ENCODE results near the gene VAV2. TPM values are rescaled to one million over a fixed set of nuclear protein-coding genes. Genes with fewer than 3 reads are reported as not detected.

Gene VAV2
- total and polyA plus RNA-seq, 4 donors: 13.0 to 28.2 (median 16.3) TPM

DNA sequence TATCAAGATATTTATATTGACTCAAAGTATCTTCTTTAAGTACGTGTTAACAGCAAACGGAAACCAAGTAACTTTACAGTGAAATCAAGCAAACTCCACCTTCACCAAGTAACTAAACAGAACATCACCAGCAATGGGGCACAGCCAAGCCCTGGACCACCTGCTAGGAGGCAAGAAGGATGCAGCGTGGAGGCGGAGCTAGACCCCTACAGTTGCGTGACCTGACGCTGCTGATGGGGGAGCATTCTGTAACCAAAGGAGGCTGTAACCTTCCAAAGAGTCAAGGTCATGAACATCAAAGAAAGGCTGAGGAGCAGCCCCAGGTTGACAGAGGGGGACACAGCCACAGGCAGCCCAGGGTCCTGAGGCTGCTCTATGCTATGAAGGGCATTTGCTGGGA, 6.1 kb downstream of the VAV2 start:
- Histone ChIP-seq H3K27me3 (ENCODE audit: control insufficient read depth in 3 of 3, insufficient read depth in 3 of 3, low read length in 2 of 3) (no peaks in the 10 kb centered on the region), H3K36me3 (ENCODE audit: control insufficient read depth in 4 of 4, insufficient read depth in 4 of 4, low read length in 4 of 4) (peaks cover 0 to 2% (median 0%) of the 10 kb centered on the region in 4 donors), H3K27ac (ENCODE audit: low read depth in 1 of 2, low read length in 1 of 2) (no peak overlapping the region), H3K4me3 (no peak overlapping the region), H3K9ac (ENCODE audit: insufficient read depth in 1 of 2, low read length in 2 of 2) (no peak overlapping the region), H3K9me3 (ENCODE audit: control insufficient read depth in 4 of 4, insufficient read depth in 3 of 4, low read length in 3 of 4) (no peaks in the 10 kb centered on the region), H3K4me1 (ENCODE audit: control insufficient read depth in 5 of 5, insufficient read depth in 5 of 5, low read length in 5 of 5) (peaks cover 0 to 25% (median 11%) of the 10 kb centered on the region in 5 donors)
- no peak for ATAC-seq (ENCODE audit: insufficient read depth, low FRiP score)
- DNase-seq: no peak
- 78 to 91% methylated on average over 6 of the region's 6 CpGs for WGBS, 2 donors
- TF ChIP-seq, protein P1, sequence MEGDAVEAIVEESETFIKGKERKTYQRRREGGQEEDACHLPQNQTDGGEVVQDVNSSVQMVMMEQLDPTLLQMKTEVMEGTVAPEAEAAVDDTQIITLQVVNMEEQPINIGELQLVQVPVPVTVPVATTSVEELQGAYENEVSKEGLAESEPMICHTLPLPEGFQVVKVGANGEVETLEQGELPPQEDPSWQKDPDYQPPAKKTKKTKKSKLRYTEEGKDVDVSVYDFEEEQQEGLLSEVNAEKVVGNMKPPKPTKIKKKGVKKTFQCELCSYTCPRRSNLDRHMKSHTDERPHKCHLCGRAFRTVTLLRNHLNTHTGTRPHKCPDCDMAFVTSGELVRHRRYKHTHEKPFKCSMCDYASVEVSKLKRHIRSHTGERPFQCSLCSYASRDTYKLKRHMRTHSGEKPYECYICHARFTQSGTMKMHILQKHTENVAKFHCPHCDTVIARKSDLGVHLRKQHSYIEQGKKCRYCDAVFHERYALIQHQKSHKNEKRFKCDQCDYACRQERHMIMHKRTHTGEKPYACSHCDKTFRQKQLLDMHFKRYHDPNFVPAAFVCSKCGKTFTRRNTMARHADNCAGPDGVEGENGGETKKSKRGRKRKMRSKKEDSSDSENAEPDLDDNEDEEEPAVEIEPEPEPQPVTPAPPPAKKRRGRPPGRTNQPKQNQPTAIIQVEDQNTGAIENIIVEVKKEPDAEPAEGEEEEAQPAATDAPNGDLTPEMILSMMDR (IDR thresholded peaks at IDR 0.05; ENCODE audit: control extremely low read depth, extremely low read depth): no peak

DNA sequence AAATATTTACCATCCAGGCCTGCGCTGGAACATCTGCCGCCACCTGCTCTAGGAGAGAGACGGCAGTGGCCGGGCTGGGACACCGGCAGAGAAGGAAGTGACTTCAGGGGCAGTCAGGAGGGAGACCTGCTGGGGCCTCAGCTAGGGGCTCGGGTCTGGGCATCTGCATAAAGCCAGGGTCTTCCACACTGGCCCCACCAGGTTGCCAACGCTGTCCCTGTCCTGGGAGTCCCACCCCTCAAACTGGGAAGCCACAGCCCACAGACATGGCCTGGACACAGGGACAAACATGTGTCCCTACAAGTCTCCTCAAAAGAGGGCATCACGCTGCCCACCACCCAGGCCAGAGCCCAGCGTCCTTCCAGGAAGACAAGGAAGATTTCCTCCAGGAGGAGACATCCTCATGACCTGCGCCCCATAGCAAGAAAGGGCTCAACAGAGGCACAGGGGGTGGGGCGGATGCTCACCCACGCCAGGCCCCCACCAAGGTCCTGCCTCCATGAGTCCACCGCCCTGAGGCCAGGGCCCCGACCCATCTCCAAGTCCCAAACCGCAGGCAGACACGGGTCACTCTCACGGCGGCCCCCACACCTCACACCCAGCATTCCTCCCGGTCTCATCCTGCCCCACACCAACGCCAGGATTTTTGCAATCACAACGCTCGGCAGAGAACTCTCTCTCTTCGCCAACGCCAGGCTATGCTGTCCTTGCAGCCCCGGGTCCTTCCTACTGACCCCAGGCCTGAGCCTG, 9.0 kb downstream of the VAV2 start:
- Histone ChIP-seq H3K9ac (ENCODE audit: insufficient read depth in 1 of 2, low read length in 2 of 2) (no peak overlapping the region), H3K4me1 (ENCODE audit: control insufficient read depth in 5 of 5, insufficient read depth in 5 of 5, low read length in 5 of 5) (peaks cover 0 to 39% (median 14%) of the 10 kb centered on the region in 5 donors), H3K9me3 (ENCODE audit: control insufficient read depth in 4 of 4, insufficient read depth in 3 of 4, low read length in 3 of 4) (no peaks in the 10 kb centered on the region), H3K27me3 (ENCODE audit: control insufficient read depth in 3 of 3, insufficient read depth in 3 of 3, low read length in 2 of 3) (no peaks in the 10 kb centered on the region), H3K27ac (ENCODE audit: low read depth in 1 of 2, low read length in 1 of 2) (no peak overlapping the region), H3K36me3 (ENCODE audit: control insufficient read depth in 4 of 4, insufficient read depth in 4 of 4, low read length in 4 of 4) (peaks cover 0 to 2% (median 0%) of the 10 kb centered on the region in 4 donors), H3K4me3 (no peak overlapping the region)
- 79 to 85% methylated on average over 25 of the region's 25 CpGs for WGBS, 2 donors
- peak in 1 of 3 donors; percentile 12 for DNase-seq
- no peak for ATAC-seq (ENCODE audit: insufficient read depth, low FRiP score)
- TF ChIP-seq, protein P1 (IDR thresholded peaks at IDR 0.05; ENCODE audit: control extremely low read depth, extremely low read depth): no peak

GRCh38 chr9:133981958-133982681, 10.0 kb downstream of the VAV2 start:
- 88 to 90% methylated on average over 27 to 28 of the region's 28 CpGs for WGBS, 2 donors
- peak in 1 of 3 donors; percentile 11 for DNase-seq
- no peak overlapping the region for H3K9ac ChIP-seq (ENCODE audit: insufficient read depth in 1 of 2, low read length in 2 of 2)

More at GRCh38 chr9:133981958-133982681, 10.0 kb downstream of the VAV2 start:
- ATAC-seq (ENCODE audit: insufficient read depth, low FRiP score): no peak
- H3K27ac ChIP-seq (ENCODE audit: low read depth in 1 of 2, low read length in 1 of 2): no peak overlapping the region
- no peaks in the 10 kb centered on the region for H3K9me3 ChIP-seq (ENCODE audit: control insufficient read depth in 4 of 4, insufficient read depth in 3 of 4, low read length in 3 of 4)
- peaks cover 0 to 2% (median 0%) of the 10 kb centered on the region in 4 donors for H3K36me3 ChIP-seq (ENCODE audit: control insufficient read depth in 4 of 4, insufficient read depth in 4 of 4, low read length in 4 of 4)
- peaks cover 0 to 44% (median 15%) of the 10 kb centered on the region in 5 donors for H3K4me1 ChIP-seq (ENCODE audit: control insufficient read depth in 5 of 5, insufficient read depth in 5 of 5, low read length in 5 of 5)
- no peak overlapping the region for H3K4me3 ChIP-seq
- no peaks in the 10 kb centered on the region for H3K27me3 ChIP-seq (ENCODE audit: control insufficient read depth in 3 of 3, insufficient read depth in 3 of 3, low read length in 2 of 3)
- TF ChIP-seq, protein P1 (IDR thresholded peaks at IDR 0.05; ENCODE audit: control extremely low read depth, extremely low read depth): no peak
